ENCODE data around the gene ISLR2. TPM values are rescaled to one million over a fixed set of nuclear protein-coding genes. Genes with fewer than 3 reads are reported as not detected.

Gene ISLR2
- total RNA-seq, 1 experiment from 2014 or later = not detected

- Histone ChIP-seq H3K4me1 (no peaks in the 10 kb centered on the region), H3K27me3 (replicated peaks; ENCODE audit: control insufficient read depth, insufficient read depth, low read length) (no peaks in the 10 kb centered on the region; the same call in 1 of the 2 replicates), H3K9me3 (no peaks in the 10 kb centered on the region), H3K4me3 (ENCODE audit: low read depth, low read length) (no peak overlapping the region), H3K36me3 (ENCODE audit: control insufficient read depth, insufficient read depth, low read length) (no peaks in the 10 kb centered on the region)
- ChIA-PET POLR2A (no interaction called here), CTCF (no interaction called here)
- no peak for DNase-seq
- no peaks in the 10 kb centered on the region for H3K9me3 Mint-ChIP-seq (ENCODE audit: unreplicated experiment)
- H3K4me1 Mint-ChIP-seq (ENCODE audit: low read depth, unreplicated experiment) = no peaks in the 10 kb centered on the region
- BruUV-seq (replicated peaks) = no TSS peak
- no peak overlapping the region for H3K27ac Mint-ChIP-seq (ENCODE audit: unreplicated experiment)
- H3K36me3 Mint-ChIP-seq (ENCODE audit: insufficient read depth, unreplicated experiment) = peaks cover 5% of the 10 kb centered on the region
- peaks cover 7% of the 10 kb centered on the region for H3K27me3 Mint-ChIP-seq (ENCODE audit: insufficient read depth, unreplicated experiment)
- no peak for TF ChIP-seq CTCF (IDR thresholded peaks at IDR 0.05; ENCODE audit: insufficient read depth in 1 of 2, low read depth in 1 of 2, low read length in 1 of 2, severe bottlenecking in 1 of 2, unreplicated experiment in 1 of 2)
- intact Hi-C loops (cut with micrococcal nuclease; ENCODE audit: unreplicated experiment) = no loop called here
- H3K4me3 Mint-ChIP-seq (ENCODE audit: unreplicated experiment) = no peak overlapping the region
Measured at GRCh38 chr15:74174958-74175253, 44.5 kb downstream of the ISLR2 start.

GRCh38 chr15:74175271-74176191 lies 45.1 kb downstream of the ISLR2 start:
- H3K36me3 ChIP-seq (ENCODE audit: control insufficient read depth, insufficient read depth, low read length) = no peaks in the 10 kb centered on the region
- no peaks in the 10 kb centered on the region for H3K4me1 Mint-ChIP-seq (ENCODE audit: low read depth, unreplicated experiment)
- H3K27me3 Mint-ChIP-seq (ENCODE audit: insufficient read depth, unreplicated experiment) = peaks cover 7% of the 10 kb centered on the region
- ChIA-PET POLR2A (no interaction called here), CTCF (no interaction called here)
- H3K9me3 Mint-ChIP-seq (ENCODE audit: unreplicated experiment) = no peaks in the 10 kb centered on the region
- TF ChIP-seq CTCF (IDR thresholded peaks at IDR 0.05; ENCODE audit: insufficient read depth in 1 of 2, low read depth in 1 of 2, low read length in 1 of 2, severe bottlenecking in 1 of 2, unreplicated experiment in 1 of 2) = no peak
- H3K36me3 Mint-ChIP-seq (ENCODE audit: insufficient read depth, unreplicated experiment) = peaks cover 5% of the 10 kb centered on the region
- no peak overlapping the region for H3K27ac Mint-ChIP-seq (ENCODE audit: unreplicated experiment)
- DNase-seq = no peak
- BruUV-seq (replicated peaks) = no TSS peak
- no peaks in the 10 kb centered on the region for H3K4me1 ChIP-seq
- H3K9me3 ChIP-seq = no peaks in the 10 kb centered on the region
- no peak overlapping the region for H3K4me3 Mint-ChIP-seq (ENCODE audit: unreplicated experiment)
- no peak overlapping the region for H3K4me3 ChIP-seq (ENCODE audit: low read depth, low read length)
- intact Hi-C loops (cut with micrococcal nuclease; ENCODE audit: unreplicated experiment) = no loop called here
- H3K27me3 ChIP-seq (replicated peaks; ENCODE audit: control insufficient read depth, insufficient read depth, low read length) = no peaks in the 10 kb centered on the region; the same call in 1 of the 2 replicates

- Mint-ChIP-seq H3K4me1 (ENCODE audit: low read depth, unreplicated experiment) (no peaks in the 10 kb centered on the region), H3K27me3 (ENCODE audit: insufficient read depth, unreplicated experiment) (peaks cover 7% of the 10 kb centered on the region), H3K36me3 (ENCODE audit: insufficient read depth, unreplicated experiment) (peaks cover 5% of the 10 kb centered on the region), H3K27ac (ENCODE audit: unreplicated experiment) (no peak overlapping the region), H3K9me3 (ENCODE audit: unreplicated experiment) (no peaks in the 10 kb centered on the region), H3K4me3 (ENCODE audit: unreplicated experiment) (no peak overlapping the region)
- no peak for DNase-seq
- no peaks in the 10 kb centered on the region for H3K4me1 ChIP-seq
- H3K4me3 ChIP-seq (ENCODE audit: low read depth, low read length) = no peak overlapping the region
- BruUV-seq (replicated peaks) = no TSS peak
- no peaks in the 10 kb centered on the region for H3K9me3 ChIP-seq
- ChIA-PET CTCF (interaction anchor here (1.2 kb wide), 1 partner anchor 135 kb away, joined by 4 read pairs; no protein-coding TSS in a partner anchor), POLR2A (no interaction called here)
- no peaks in the 10 kb centered on the region for H3K36me3 ChIP-seq (ENCODE audit: control insufficient read depth, insufficient read depth, low read length)
- TF ChIP-seq CTCF (IDR thresholded peaks at IDR 0.05; ENCODE audit: insufficient read depth in 1 of 2, low read depth in 1 of 2, low read length in 1 of 2, severe bottlenecking in 1 of 2, unreplicated experiment in 1 of 2) = no peak
- intact Hi-C loops (cut with micrococcal nuclease; ENCODE audit: unreplicated experiment) = no loop called here
- H3K27me3 ChIP-seq (replicated peaks; ENCODE audit: control insufficient read depth, insufficient read depth, low read length) = no peaks in the 10 kb centered on the region; the same call in 1 of the 2 replicates
Measured at GRCh38 chr15:74176262-74177214, 46.2 kb downstream of the ISLR2 start.

Measured in Caco-2 (cell line).